Measurements from ENCODE around the gene KARS1.

GRCh38 chr16:75579281-75579834, 68.1 kb downstream of the KARS1 start:
- no peak for TF ChIP-seq POLR2A (IDR thresholded peaks at IDR 0.05; ENCODE audit: low read length)
- TF ChIP-seq GATA1 (IDR thresholded peaks at IDR 0.05; ENCODE audit: low read depth, low read length), result no peak
